GM18505 (cell line): ENCODE results near the gene TMPRSS13.

ENCODE experiments used
- ATAC-seq: cut with Tn5 transposase; IDR thresholded peaks from one replicate; pipeline ENCODE4 v1.9.1; 2021; ENCODE audit not compliant: unreplicated experiment
- POLR2A ChIP-seq: IDR thresholded peaks from 4 replicates; pipeline ENCODE4 v1.6.1; 2011; ENCODE audit warnings: borderline replicate concordance; ENCODE audit not compliant: insufficient read depth, insufficient read length; ENCODE audit errors: extremely low read depth

TMPRSS13 gene

GRCh38 chr11:117900121-117900648 is 29.0 kb downstream of the TMPRSS13 start:
- ATAC-seq: peak; percentile 42
- no peak for TF ChIP-seq POLR2A

DNA sequence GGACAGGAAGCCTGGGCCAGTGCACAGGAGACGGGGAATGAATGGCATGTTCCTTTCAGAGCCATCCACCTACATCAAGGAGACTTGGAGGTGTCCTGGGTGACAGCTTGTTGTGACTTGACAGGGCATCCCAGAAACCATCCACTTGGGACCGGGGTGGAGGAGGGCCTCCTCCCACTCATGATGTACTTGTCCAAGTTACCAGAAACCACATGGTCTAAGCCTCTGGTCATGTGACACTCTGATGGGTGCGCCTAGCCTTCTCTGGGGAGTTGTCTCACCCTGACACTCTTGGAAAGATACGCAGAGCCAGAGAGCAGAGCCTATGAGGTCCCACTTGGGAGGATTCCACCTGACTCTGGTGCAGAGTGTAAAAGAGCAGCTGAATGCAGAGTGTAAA is 31.1 kb downstream of the TMPRSS13 start:
- no peak for TF ChIP-seq POLR2A
- ATAC-seq: no peak

DNA sequence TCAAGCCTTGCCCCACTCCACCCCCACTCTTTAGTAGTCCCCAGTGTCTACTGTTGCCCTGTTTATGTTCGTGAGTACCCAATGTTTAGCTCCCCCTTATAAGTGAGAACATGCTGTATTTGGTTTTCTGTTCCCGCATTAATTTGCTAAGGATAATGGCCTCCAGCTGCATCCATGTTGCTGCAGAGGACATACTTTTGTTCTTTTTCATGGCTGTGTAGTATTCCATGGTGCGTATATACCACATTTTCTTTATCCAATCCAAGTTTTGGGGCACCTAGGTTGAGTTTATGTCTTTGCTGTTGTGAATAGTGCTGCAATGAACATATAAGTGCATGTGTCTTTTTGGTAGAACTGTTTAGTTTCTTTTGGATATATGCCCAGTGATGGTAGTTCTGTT is 36.6 kb downstream of the TMPRSS13 start:
- TF ChIP-seq POLR2A: no peak
- ATAC-seq: no peak

DNA sequence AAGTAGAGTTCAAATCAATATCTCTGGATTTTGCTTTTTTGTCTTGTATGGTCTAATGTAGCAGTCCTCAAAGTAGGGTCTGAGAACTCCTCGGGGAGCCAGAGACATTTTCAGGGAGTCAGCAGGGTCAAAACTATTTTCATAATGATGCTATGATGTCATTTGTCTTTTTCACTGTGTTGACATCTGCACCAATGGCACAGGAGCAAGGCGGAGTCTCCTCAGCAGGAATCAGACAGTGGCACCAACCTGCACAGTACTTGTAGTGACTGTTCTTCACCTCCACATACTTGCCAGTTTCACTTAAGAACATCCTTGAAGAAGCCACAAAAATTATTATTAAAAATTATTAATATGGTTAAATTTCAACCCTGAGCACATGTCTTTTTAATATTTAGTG is 37.8 kb downstream of the TMPRSS13 start:
- no peak for TF ChIP-seq POLR2A
- no peak for ATAC-seq

GRCh38 chr11:117888139-117888566 is 41.0 kb downstream of the TMPRSS13 start:
- no peak for TF ChIP-seq POLR2A
- ATAC-seq: no peak

- TF ChIP-seq POLR2A: no peak
- ATAC-seq: no peak
Measured at GRCh38 chr11:117887431-117888138, 41.6 kb downstream of the TMPRSS13 start.

DNA sequence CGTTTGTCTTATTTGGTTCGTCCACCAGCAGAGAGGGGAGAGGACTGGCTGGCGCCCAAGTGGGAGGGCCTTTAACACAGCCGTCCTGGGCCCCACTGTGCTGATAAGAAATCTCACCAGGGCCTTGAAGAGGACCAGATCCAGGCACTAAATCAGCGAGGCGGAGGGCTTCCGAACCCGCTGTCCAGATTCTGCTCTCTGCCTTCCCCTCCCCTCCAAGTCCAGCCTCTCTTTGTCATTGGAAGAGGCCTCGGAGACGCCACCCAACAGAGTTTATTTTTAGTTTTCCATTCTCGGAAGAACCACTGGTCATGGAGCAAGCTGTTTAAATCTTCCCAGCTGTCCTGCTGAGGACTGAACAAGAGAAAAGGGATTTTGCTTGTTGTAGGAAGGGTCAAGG is 43.4 kb downstream of the TMPRSS13 start:
- ATAC-seq: no peak

GRCh38 chr11:117884994-117885393 is 44.2 kb downstream of the TMPRSS13 start:
- TF ChIP-seq POLR2A: no peak
- no peak for ATAC-seq

More for the DNA sequence above, 43.4 kb downstream of the TMPRSS13 start:
- TF ChIP-seq POLR2A: no peak

GRCh38 chr11:117883063-117883462 is 46.1 kb downstream of the TMPRSS13 start:
- no peak for TF ChIP-seq POLR2A
- no peak for ATAC-seq

- TF ChIP-seq POLR2A: no peak
- no peak for ATAC-seq
Measured at GRCh38 chr11:117882311-117882905, 46.8 kb downstream of the TMPRSS13 start.

DNA sequence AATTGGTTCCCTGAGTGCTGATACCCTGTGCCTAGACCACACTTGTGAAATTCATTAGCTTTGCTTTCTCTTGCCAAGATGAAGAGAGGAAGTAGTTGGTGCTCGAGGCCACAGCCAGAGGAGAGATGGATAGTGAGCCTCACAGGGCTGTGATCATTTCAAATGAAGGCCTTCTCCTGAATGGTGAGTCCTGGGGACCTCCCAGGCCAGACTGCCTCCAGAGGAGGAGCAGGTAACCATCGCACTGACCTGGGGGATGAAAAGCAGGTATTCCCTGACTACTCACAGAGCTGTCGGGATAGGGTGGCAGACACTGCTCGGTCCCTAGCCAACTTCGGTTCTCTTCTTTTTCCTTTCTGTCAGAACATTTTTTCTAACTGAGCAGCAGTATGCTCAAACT is 48.0 kb downstream of the TMPRSS13 start:
- ATAC-seq: no peak
- no peak for TF ChIP-seq POLR2A

DNA sequence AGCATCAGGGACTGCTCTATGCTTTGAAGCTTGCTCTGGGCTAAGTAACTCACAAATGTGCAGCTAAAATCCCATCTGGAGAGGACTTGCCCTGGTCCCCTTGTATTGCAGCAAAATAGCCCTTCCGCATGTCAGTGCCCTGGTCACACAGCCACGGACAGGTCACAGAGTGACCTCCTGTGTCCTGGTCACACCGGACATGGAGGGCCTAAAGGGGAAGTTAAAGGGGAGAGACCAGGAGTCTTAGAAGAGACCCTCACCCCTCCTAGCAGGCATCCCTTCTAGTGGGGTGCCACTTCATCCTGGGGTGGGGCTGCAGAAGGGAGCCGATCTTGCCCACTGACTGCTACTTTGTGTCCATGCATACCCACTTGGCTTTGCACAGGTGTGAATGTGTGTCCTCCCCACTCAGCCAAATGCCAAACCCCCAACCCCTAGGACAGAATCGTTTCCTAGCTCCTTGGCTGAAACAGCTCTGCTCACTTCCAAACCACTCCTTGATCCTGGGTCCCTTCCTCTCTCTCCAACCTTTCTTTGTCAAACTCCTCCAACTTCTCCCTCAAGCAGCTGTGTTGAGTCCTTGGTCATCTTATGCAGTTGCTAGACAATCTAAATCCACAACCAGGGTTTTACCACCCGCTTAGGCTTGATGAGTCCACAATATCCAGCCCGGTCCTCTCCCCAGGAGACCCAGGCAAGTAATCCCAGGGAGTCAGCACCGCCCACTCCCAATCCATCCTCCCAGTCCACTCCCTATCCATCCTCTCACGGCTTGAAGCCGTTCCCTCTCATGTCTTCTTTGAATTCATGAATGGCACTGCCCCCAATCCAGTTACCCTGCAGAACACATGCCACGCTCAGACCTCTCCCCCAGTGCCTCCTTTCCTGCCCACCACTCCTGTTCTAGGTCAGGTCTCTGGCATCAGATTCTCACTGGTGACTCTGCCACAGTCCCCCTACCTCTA is 49.4 kb downstream of the TMPRSS13 start:
- TF ChIP-seq POLR2A: no peak
- no peak for ATAC-seq

GRCh38 chr11:117878939-117879475 is 50.2 kb downstream of the TMPRSS13 start:
- TF ChIP-seq POLR2A: no peak
- no peak for ATAC-seq
